ENCODE measurements around the gene MRPL34.
"Not testable (repeated sequence)": the region's sequence is repeated elsewhere in the genome, so short reads cannot be mapped to it uniquely, and the experiment has no call there.

Gene MRPL34

GRCh38 chr19:17285415-17286135, 20.1 kb upstream of the MRPL34 start:
- DNase-seq (ENCODE audit: low read depth in 2 of 2, low spot score in 1 of 2) = no peak

GRCh38 chr19:17286263-17286662, 19.4 kb upstream of the MRPL34 start:
- no peak for DNase-seq (ENCODE audit: low read depth in 2 of 2, low spot score in 1 of 2)

GRCh38 chr19:17286752-17287151, 18.9 kb upstream of the MRPL34 start:
- DNase-seq (ENCODE audit: low read depth in 2 of 2, low spot score in 1 of 2) = no peak

GRCh38 chr19:17289489-17289888, 16.2 kb upstream of the MRPL34 start:
- DNase-seq (ENCODE audit: low read depth in 2 of 2, low spot score in 1 of 2) = no peak

- DNase-seq (ENCODE audit: low read depth in 2 of 2, low spot score in 1 of 2) = peak; percentile 53
Observed at GRCh38 chr19:17292301-17293074, 13.2 kb upstream of the MRPL34 start.

- no peak for DNase-seq (ENCODE audit: low read depth in 2 of 2, low spot score in 1 of 2)
Observed at GRCh38 chr19:17293605-17294004, 12.1 kb upstream of the MRPL34 start.

- DNase-seq (ENCODE audit: low read depth in 2 of 2, low spot score in 1 of 2) = no peak
Observed at GRCh38 chr19:17294051-17294891, 11.4 kb upstream of the MRPL34 start.

GRCh38 chr19:17295551-17295950, 10.1 kb upstream of the MRPL34 start:
- not testable (repeated sequence) for DNase-seq (ENCODE audit: low read depth in 2 of 2, low spot score in 1 of 2)

- no peak for DNase-seq (ENCODE audit: low read depth in 2 of 2, low spot score in 1 of 2)
Observed at GRCh38 chr19:17296273-17296672, 9.4 kb upstream of the MRPL34 start.

GRCh38 chr19:17296976-17297375, 8.7 kb upstream of the MRPL34 start:
- no peak for DNase-seq (ENCODE audit: low read depth in 2 of 2, low spot score in 1 of 2)

- no peak for DNase-seq (ENCODE audit: low read depth in 2 of 2, low spot score in 1 of 2)
Observed at GRCh38 chr19:17300992-17301619, 4.6 kb upstream of the MRPL34 start.

- no peak for DNase-seq (ENCODE audit: low read depth in 2 of 2, low spot score in 1 of 2)
Observed at GRCh38 chr19:17302391-17303166, 3.1 kb upstream of the MRPL34 start.

GRCh38 chr19:17303167-17303939, 2.3 kb upstream of the MRPL34 start, which contains the start of gene ABHD8:
Gene ABHD8, minus strand, starts transcription at chr19:17303425. Its CDS starts 1,809 bp downstream, at chr19:17301616.
- peak; percentile 79 to 85 for DNase-seq (ENCODE audit: low read depth in 2 of 2, low spot score in 1 of 2)

- no peak for DNase-seq (ENCODE audit: low read depth in 2 of 2, low spot score in 1 of 2)
Observed at GRCh38 chr19:17303940-17304267, 1.8 kb upstream of the MRPL34 start.

- DNase-seq (ENCODE audit: low read depth in 2 of 2, low spot score in 1 of 2) = no peak
Observed at GRCh38 chr19:17304386-17305215, 1.1 kb upstream of the MRPL34 start.

GRCh38 chr19:17305216-17305516, 506 bp upstream of the MRPL34 start:
- DNase-seq (ENCODE audit: low read depth in 2 of 2, low spot score in 1 of 2) = no peak

GRCh38 chr19:17306285-17306714, 628 bp downstream of the MRPL34 start:
- DNase-seq (ENCODE audit: low read depth in 2 of 2, low spot score in 1 of 2) = no peak

- DNase-seq (ENCODE audit: low read depth in 2 of 2, low spot score in 1 of 2) = no peak
Observed at GRCh38 chr19:17307876-17308377, 2.3 kb downstream of the MRPL34 start.

Measured in stimulated activated CD8-positive, alpha-beta memory T cell treated with anti-CD3 and anti-CD28 coated beads, Interleukin-4, amount 100 ng/mL, for 1 hour (primary cell).